ENCODE data around the gene GNAQ.

Gene GNAQ

GRCh38 chr9:77926371-77926878 lies 105.2 kb downstream of the GNAQ start:
- H3K4me3 ChIP-seq (ENCODE audit: low read depth, low read length): no peak overlapping the region
- no peak for TF ChIP-seq MAX (IDR thresholded peaks at IDR 0.05; ENCODE audit: low read depth, low read length)
- no peak for TF ChIP-seq POLR2A (IDR thresholded peaks at IDR 0.05; ENCODE audit: extremely low read depth, insufficient read length)
- TF ChIP-seq MYC (IDR thresholded peaks at IDR 0.05; ENCODE audit: low read depth, low read length): no peak
- no peak for TF ChIP-seq CTCF (IDR thresholded peaks at IDR 0.05; ENCODE audit: low read depth, low read length)
- no peak for DNase-seq (ENCODE audit: low read depth)

- no peak overlapping the region for H3K4me3 ChIP-seq (ENCODE audit: low read depth, low read length)
- TF ChIP-seq MYC (IDR thresholded peaks at IDR 0.05; ENCODE audit: low read depth, low read length) (no peak), MAX (IDR thresholded peaks at IDR 0.05; ENCODE audit: low read depth, low read length) (no peak), POLR2A (IDR thresholded peaks at IDR 0.05; ENCODE audit: extremely low read depth, insufficient read length) (no peak), CTCF (IDR thresholded peaks at IDR 0.05; ENCODE audit: low read depth, low read length) (no peak)
- no peak for DNase-seq (ENCODE audit: low read depth)
Observed at GRCh38 chr9:77922591-77922990, 109.0 kb downstream of the GNAQ start.

GRCh38 chr9:77917800-77918199 lies 113.8 kb downstream of the GNAQ start:
- no peak for TF ChIP-seq MYC (IDR thresholded peaks at IDR 0.05; ENCODE audit: low read depth, low read length)
- TF ChIP-seq CTCF (IDR thresholded peaks at IDR 0.05; ENCODE audit: low read depth, low read length): no peak
- TF ChIP-seq MAX (IDR thresholded peaks at IDR 0.05; ENCODE audit: low read depth, low read length): no peak
- TF ChIP-seq POLR2A (IDR thresholded peaks at IDR 0.05; ENCODE audit: extremely low read depth, insufficient read length): no peak
- no peak for DNase-seq (ENCODE audit: low read depth)
- H3K4me3 ChIP-seq (ENCODE audit: low read depth, low read length): no peak overlapping the region

GRCh38 chr9:77916820-77917219 lies 114.8 kb downstream of the GNAQ start:
- DNase-seq (ENCODE audit: low read depth): no peak
- H3K4me3 ChIP-seq (ENCODE audit: low read depth, low read length): no peak overlapping the region
- no peak for TF ChIP-seq POLR2A (IDR thresholded peaks at IDR 0.05; ENCODE audit: extremely low read depth, insufficient read length)
- TF ChIP-seq MYC (IDR thresholded peaks at IDR 0.05; ENCODE audit: low read depth, low read length): no peak
- no peak for TF ChIP-seq CTCF (IDR thresholded peaks at IDR 0.05; ENCODE audit: low read depth, low read length)
- TF ChIP-seq MAX (IDR thresholded peaks at IDR 0.05; ENCODE audit: low read depth, low read length): no peak

GRCh38 chr9:77916410-77916819 lies 115.2 kb downstream of the GNAQ start:
- no peak overlapping the region for H3K4me3 ChIP-seq (ENCODE audit: low read depth, low read length)
- TF ChIP-seq POLR2A (IDR thresholded peaks at IDR 0.05; ENCODE audit: extremely low read depth, insufficient read length) (no peak), MYC (IDR thresholded peaks at IDR 0.05; ENCODE audit: low read depth, low read length) (0 out of 2 replicates have a peak, but pooled peaks have one; percentile 8), CTCF (IDR thresholded peaks at IDR 0.05; ENCODE audit: low read depth, low read length) (no peak), MAX (IDR thresholded peaks at IDR 0.05; ENCODE audit: low read depth, low read length) (0 out of 2 replicates have a peak, but pooled peaks have one; percentile 19)
- DNase-seq (ENCODE audit: low read depth): no peak
